Measurements from ENCODE around the gene IFT57.

The IFT57 gene

GRCh38 chr3:108137460-108137814, 84.8 kb downstream of the IFT57 start:
- Histone ChIP-seq H3K4me3 (ENCODE audit: low read length, poor library complexity, severe bottlenecking) (no peak overlapping the region), H3K79me2 (ENCODE audit: insufficient read depth, low read length) (peaks cover 2% of the 10 kb centered on the region; the same call in 1 of the 2 replicates), H3K4me2 (ENCODE audit: low read depth, low read length, poor library complexity, severe bottlenecking) (no peak overlapping the region), H2AFZ (ENCODE audit: low read length) (no peak overlapping the region), H3K36me3 (ENCODE audit: insufficient read depth, low read length) (peaks cover 6% of the 10 kb centered on the region; the same call in 1 of the 2 replicates), H3K9ac (ENCODE audit: low read depth, low read length, poor library complexity, severe bottlenecking) (no peak overlapping the region), H3K9me3 (ENCODE audit: insufficient read depth, low read depth, low read length) (no peaks in the 10 kb centered on the region), H3K9me2 (replicated peaks; ENCODE audit: low read depth, low read length) (no peaks in the 10 kb centered on the region), H4K20me1 (ENCODE audit: insufficient read depth, low read length, poor library complexity, severe bottlenecking) (no peaks in the 10 kb centered on the region), H3F3A (ENCODE audit: low read depth) (no peaks in the 10 kb centered on the region), H3K4me1 (ENCODE audit: insufficient read depth, low read length, poor library complexity, severe bottlenecking) (peaks cover 33% of the 10 kb centered on the region), H3K27me3 (ENCODE audit: insufficient read depth, low read length, poor library complexity, severe bottlenecking) (no peaks in the 10 kb centered on the region)
- TF ChIP-seq EZH2phosphoT487 (IDR thresholded peaks at IDR 0.05; ENCODE audit: borderline replicate concordance), result no peak
- TF ChIP-seq CTCF (conservative IDR thresholded peaks at IDR 0.05; ENCODE audit: low read length), result no peak

- H3K79me2 ChIP-seq (ENCODE audit: insufficient read depth, low read length), result peaks cover 8% of the 10 kb centered on the region; the same call in 1 of the 2 replicates
- peaks cover 40% of the 10 kb centered on the region for H3K4me1 ChIP-seq (ENCODE audit: insufficient read depth, low read length, poor library complexity, severe bottlenecking)
- no peaks in the 10 kb centered on the region for H3F3A ChIP-seq (ENCODE audit: low read depth)
- H3K9me3 ChIP-seq (ENCODE audit: insufficient read depth, low read depth, low read length), result no peaks in the 10 kb centered on the region
- H2AFZ ChIP-seq (ENCODE audit: low read length), result no peak overlapping the region
- no peaks in the 10 kb centered on the region for H3K9me2 ChIP-seq (replicated peaks; ENCODE audit: low read depth, low read length)
- no peak overlapping the region for H3K9ac ChIP-seq (ENCODE audit: low read depth, low read length, poor library complexity, severe bottlenecking)
- peaks cover 6% of the 10 kb centered on the region; the same call in 1 of the 2 replicates for H3K36me3 ChIP-seq (ENCODE audit: insufficient read depth, low read length)
- H3K4me3 ChIP-seq (ENCODE audit: low read length, poor library complexity, severe bottlenecking), result no peak overlapping the region
- H4K20me1 ChIP-seq (ENCODE audit: insufficient read depth, low read length, poor library complexity, severe bottlenecking), result no peaks in the 10 kb centered on the region
- H3K4me2 ChIP-seq (ENCODE audit: low read depth, low read length, poor library complexity, severe bottlenecking), result no peak overlapping the region
- H3K27me3 ChIP-seq (ENCODE audit: insufficient read depth, low read length, poor library complexity, severe bottlenecking), result no peaks in the 10 kb centered on the region
- TF ChIP-seq CTCF (conservative IDR thresholded peaks at IDR 0.05; ENCODE audit: low read length) (no peak), EZH2phosphoT487 (IDR thresholded peaks at IDR 0.05; ENCODE audit: borderline replicate concordance) (no peak)
Observed at GRCh38 chr3:108136561-108137459, 85.4 kb downstream of the IFT57 start.

- H3K4me2 ChIP-seq (ENCODE audit: low read depth, low read length, poor library complexity, severe bottlenecking), result peak overlapping the region; percentile 67
- peaks cover 14% of the 10 kb centered on the region; the same call in 1 of the 2 replicates for H3K79me2 ChIP-seq (ENCODE audit: insufficient read depth, low read length)
- H3K27me3 ChIP-seq (ENCODE audit: insufficient read depth, low read length, poor library complexity, severe bottlenecking), result no peaks in the 10 kb centered on the region
- peak overlapping the region; percentile 25 for H3K4me3 ChIP-seq (ENCODE audit: low read length, poor library complexity, severe bottlenecking)
- no peaks in the 10 kb centered on the region for H4K20me1 ChIP-seq (ENCODE audit: insufficient read depth, low read length, poor library complexity, severe bottlenecking)
- no peaks in the 10 kb centered on the region for H3K9me2 ChIP-seq (replicated peaks; ENCODE audit: low read depth, low read length)
- peak overlapping the region; percentile 49 for H3K9ac ChIP-seq (ENCODE audit: low read depth, low read length, poor library complexity, severe bottlenecking)
- no peaks in the 10 kb centered on the region for H3K9me3 ChIP-seq (ENCODE audit: insufficient read depth, low read depth, low read length)
- no peaks in the 10 kb centered on the region for H3F3A ChIP-seq (ENCODE audit: low read depth)
- H3K4me1 ChIP-seq (ENCODE audit: insufficient read depth, low read length, poor library complexity, severe bottlenecking), result peaks cover 61% of the 10 kb centered on the region
- H2AFZ ChIP-seq (ENCODE audit: low read length), result no peak overlapping the region
- peaks cover 6% of the 10 kb centered on the region; the same call in 1 of the 2 replicates for H3K36me3 ChIP-seq (ENCODE audit: insufficient read depth, low read length)
- TF ChIP-seq CTCF (conservative IDR thresholded peaks at IDR 0.05; ENCODE audit: low read length) (no peak), EZH2phosphoT487 (IDR thresholded peaks at IDR 0.05; ENCODE audit: borderline replicate concordance) (no peak)
Observed at GRCh38 chr3:108134555-108134880, 87.7 kb downstream of the IFT57 start.
